Esophagus muscularis mucosa (tissue), 4 donors: ENCODE data around the gene ABHD8.

Experiments used
- CTCF ChIP-seq, 3 experiments: fragments of 200-600 bp in 2 of 3; fragments of 450-650 bp in 1 of 3; sonication (generic) in 2 of 3; IDR thresholded peaks; one replicate each; pipeline ENCODE4 v1.5.1; 2017 to 2019; ENCODE audit warnings: antibody characterized with exemption in 3 of 3, mild to moderate bottlenecking in 2 of 3, moderate library complexity in 1 of 3
- EP300 ChIP-seq: sonication (generic); formaldehyde crosslinking; IDR thresholded peaks from one replicate; pipeline ENCODE4 v1.6.1; 2017; ENCODE audit warnings: antibody characterized with exemption
- POLR2A ChIP-seq: fragments of 450-650 bp; IDR thresholded peaks from one replicate; pipeline ENCODE4 v1.6.1; 2017; ENCODE audit warnings: antibody characterized with exemption, moderate library complexity, mild to moderate bottlenecking, low read depth
- POLR2AphosphoS5 ChIP-seq, 2 donors: sonication (generic); formaldehyde crosslinking; IDR thresholded peaks; one replicate each; pipeline ENCODE4 v1.6.1; 2017; ENCODE audit warnings: antibody characterized with exemption in 2 of 2

- TF ChIP-seq CTCF (IDR thresholded peaks at IDR 0.05) (no peak), POLR2A (no peak), POLR2AphosphoS5 (IDR thresholded peaks at IDR 0.05) (no peak), EP300 (no peak)
These were observed 17.0 kb downstream of the ABHD8 start for GRCh38 chr19:17286263-17286662.
